Neural crest cell (in vitro differentiated cells): ENCODE data around the gene FOXB1. TPM values are rescaled to one million over a fixed set of nuclear protein-coding genes. Genes with fewer than 3 reads are reported as not detected.

Experiments used
- DNase-seq: peaks from one replicate; pipeline ENCODE4 v3.0.0; 2021; ENCODE audit warnings: low read depth, mixed read lengths, low spot score
- H3K27ac Mint-ChIP-seq: one replicate; pipeline ENCODE4 v1.8.0; 2021; ENCODE audit warnings: mild to moderate bottlenecking, mixed read lengths; ENCODE audit not compliant: unreplicated experiment
- H3K27me3 Mint-ChIP-seq: 2 replicates; pipeline ENCODE4 v1.8.0; 2021; ENCODE audit warnings: low read depth, mild to moderate bottlenecking, mixed read lengths
- H3K36me3 Mint-ChIP-seq: 2 replicates; pipeline ENCODE4 v1.8.0; 2021; ENCODE audit warnings: low read depth, mild to moderate bottlenecking, mixed read lengths
- H3K4me1 Mint-ChIP-seq: 2 replicates; pipeline ENCODE4 v1.8.0; 2021; ENCODE audit warnings: mixed read lengths
- H3K4me3 Mint-ChIP-seq: one replicate; pipeline ENCODE4 v1.8.0; 2021; ENCODE audit warnings: mild to moderate bottlenecking, mixed read lengths
- H3K9me3 Mint-ChIP-seq: 2 replicates; pipeline ENCODE4 v1.8.0; 2021; ENCODE audit warnings: mixed read lengths
- total RNA-seq: library from RNA; stranded (reverse); gene quantifications from 2 replicates; pipeline ENCODE4 v1.2.1, GENCODE V29; 2021
- TF ChIP-seq, protein P1 (sequence below): fragments of 200-600 bp; sonication (generic); conservative IDR thresholded peaks from 2 replicates; pipeline ENCODE4 v1.5.0; 2021; ENCODE audit warnings: antibody characterized with exemption, mild to moderate bottlenecking

Gene FOXB1
- total RNA-seq, 1 donor from 2014 or later: 6.1 TPM

DNA sequence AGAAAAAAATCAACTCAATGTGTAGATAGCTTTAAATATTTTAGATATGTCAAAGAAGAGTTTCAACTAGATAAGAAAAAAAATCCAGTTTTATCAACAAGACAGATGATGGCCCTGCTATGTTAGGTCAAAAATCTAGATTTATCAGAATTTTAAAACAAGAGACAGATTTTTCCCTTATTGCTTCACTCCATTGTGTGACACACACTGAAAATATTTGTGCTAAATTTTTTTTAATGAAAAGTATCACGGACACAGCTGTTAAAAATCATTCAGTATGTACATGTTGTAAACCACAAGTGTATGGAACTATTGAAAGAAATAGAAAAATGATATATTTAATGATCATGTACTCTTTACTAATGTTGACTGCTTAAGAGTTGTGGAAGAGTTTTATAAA lies 43.6 kb downstream of the FOXB1 start:
- peaks cover 6% of the 10 kb centered on the region for H3K27me3 Mint-ChIP-seq

DNA sequence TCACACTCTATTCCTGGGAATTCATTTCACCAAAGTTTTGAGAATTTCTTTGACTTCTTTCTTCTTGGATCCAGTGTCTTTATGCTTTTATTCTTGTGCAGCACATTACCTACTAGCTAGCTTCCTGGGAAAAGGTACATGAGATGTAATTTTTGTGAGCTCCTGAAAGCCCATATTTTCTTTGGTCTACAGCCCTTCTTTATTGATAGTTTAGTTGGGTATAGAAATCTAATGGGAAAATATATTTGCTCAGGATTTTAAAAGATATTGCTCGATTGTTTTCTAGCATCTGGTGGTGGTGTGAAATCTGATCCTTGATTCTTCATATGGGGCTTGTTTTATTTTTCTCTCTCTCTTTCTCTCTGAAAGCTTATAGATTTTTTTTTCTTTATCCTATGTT lies 45.8 kb downstream of the FOXB1 start:
- Mint-ChIP-seq H3K4me1 (peaks cover 4% of the 10 kb centered on the region), H3K27ac (no peak overlapping the region), H3K27me3 (peaks cover under 1% of the 10 kb centered on the region), H3K9me3 (peaks cover 13% of the 10 kb centered on the region), H3K4me3 (no peak overlapping the region), H3K36me3 (peaks cover 12% of the 10 kb centered on the region)
- no peak for DNase-seq
- TF ChIP-seq, protein P1, sequence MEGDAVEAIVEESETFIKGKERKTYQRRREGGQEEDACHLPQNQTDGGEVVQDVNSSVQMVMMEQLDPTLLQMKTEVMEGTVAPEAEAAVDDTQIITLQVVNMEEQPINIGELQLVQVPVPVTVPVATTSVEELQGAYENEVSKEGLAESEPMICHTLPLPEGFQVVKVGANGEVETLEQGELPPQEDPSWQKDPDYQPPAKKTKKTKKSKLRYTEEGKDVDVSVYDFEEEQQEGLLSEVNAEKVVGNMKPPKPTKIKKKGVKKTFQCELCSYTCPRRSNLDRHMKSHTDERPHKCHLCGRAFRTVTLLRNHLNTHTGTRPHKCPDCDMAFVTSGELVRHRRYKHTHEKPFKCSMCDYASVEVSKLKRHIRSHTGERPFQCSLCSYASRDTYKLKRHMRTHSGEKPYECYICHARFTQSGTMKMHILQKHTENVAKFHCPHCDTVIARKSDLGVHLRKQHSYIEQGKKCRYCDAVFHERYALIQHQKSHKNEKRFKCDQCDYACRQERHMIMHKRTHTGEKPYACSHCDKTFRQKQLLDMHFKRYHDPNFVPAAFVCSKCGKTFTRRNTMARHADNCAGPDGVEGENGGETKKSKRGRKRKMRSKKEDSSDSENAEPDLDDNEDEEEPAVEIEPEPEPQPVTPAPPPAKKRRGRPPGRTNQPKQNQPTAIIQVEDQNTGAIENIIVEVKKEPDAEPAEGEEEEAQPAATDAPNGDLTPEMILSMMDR: no peak

More for the DNA sequence above, 43.6 kb downstream of the FOXB1 start:
- H3K9me3 Mint-ChIP-seq: peaks cover 10% of the 10 kb centered on the region
- peaks cover 12% of the 10 kb centered on the region for H3K36me3 Mint-ChIP-seq
- no peak for DNase-seq
- no peak overlapping the region for H3K27ac Mint-ChIP-seq
- TF ChIP-seq, protein P1: no peak
- no peak overlapping the region for H3K4me3 Mint-ChIP-seq
- no peaks in the 10 kb centered on the region for H3K4me1 Mint-ChIP-seq

DNA sequence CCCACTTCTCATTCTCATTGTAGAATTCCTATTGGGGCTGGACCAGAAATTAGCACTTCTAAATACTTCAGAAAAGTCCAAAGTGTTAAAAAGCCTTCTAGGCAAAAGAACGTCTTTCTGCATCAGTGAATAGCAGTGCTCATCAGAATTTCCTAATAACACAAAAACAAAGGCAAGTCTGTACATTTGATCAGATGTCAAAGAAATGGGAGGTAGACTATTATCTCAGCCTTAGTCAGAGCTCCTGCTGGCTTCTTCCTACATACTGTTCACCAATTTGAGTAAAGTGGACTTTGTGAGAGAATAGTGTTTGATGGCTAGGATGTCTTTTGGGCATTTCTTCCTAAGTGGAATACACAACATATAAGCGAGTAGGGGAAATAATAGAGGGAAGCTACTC lies 48.7 kb downstream of the FOXB1 start:
- Mint-ChIP-seq H3K36me3 (peaks cover 12% of the 10 kb centered on the region), H3K27me3 (no peaks in the 10 kb centered on the region), H3K4me3 (no peak overlapping the region), H3K27ac (no peak overlapping the region), H3K4me1 (peaks cover 4% of the 10 kb centered on the region), H3K9me3 (peaks cover 13% of the 10 kb centered on the region)
- DNase-seq: no peak
- TF ChIP-seq, protein P1: no peak

DNA sequence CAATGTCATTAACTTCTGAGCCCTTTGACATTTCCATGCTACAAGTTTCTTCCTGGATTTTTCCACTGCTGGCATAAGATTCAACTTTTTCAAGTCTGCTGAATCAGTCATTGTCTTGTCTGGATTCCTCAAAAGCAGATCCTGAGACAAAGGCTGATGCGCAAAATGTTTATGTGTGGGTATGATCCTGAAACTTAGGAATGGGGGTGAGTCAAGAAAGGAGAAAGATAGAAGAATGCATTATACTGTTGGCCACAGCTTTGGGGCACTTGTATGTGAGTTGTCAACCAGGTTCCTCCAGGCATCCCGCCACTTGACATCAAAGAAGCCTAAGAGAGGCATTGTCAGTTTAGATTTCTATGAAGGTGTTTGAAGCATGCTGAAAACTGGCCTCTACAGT lies 50.4 kb downstream of the FOXB1 start:
- TF ChIP-seq, protein P1: no peak
- Mint-ChIP-seq H3K9me3 (peaks cover 12% of the 10 kb centered on the region), H3K36me3 (peaks cover 14% of the 10 kb centered on the region)

More for the DNA sequence above, 50.4 kb downstream of the FOXB1 start:
- H3K4me3 Mint-ChIP-seq: no peak overlapping the region
- no peak for DNase-seq
- no peaks in the 10 kb centered on the region for H3K27me3 Mint-ChIP-seq
- no peak overlapping the region for H3K27ac Mint-ChIP-seq
- peaks cover 4% of the 10 kb centered on the region for H3K4me1 Mint-ChIP-seq
